IMR-90 (cell line): Measurements from ENCODE around the gene FAM118A. TPM values are rescaled to one million over a fixed set of nuclear protein-coding genes. Genes with fewer than 3 reads are reported as not detected.

ENCODE experiments used
- ATAC-seq: fragments of 200-7000 bp; cut with Tn5 transposase; 2 replicates; pipeline ENCODE4 v1.9.1; 2020; ENCODE audit warnings: low read depth, mild to moderate bottlenecking, moderate library complexity
- BruUV-seq: library from RNA; stranded (reverse); fragments of 400-500 nt; replicated peaks from 2 replicates; lab custom pipeline; 2021; lab: Mats Ljungman, UMichigan
- CTCF ChIA-PET: fragments of 300-600 bp; formaldehyde crosslinking; extraction: SDS; loops from one replicate; lab custom pipeline; 2021; ENCODE audit warnings: antibody characterized with exemption; lab: Yijun Ruan, JAX
- POLR2A ChIA-PET: fragments of 300-600 bp; sonication (Branson Sonifier 250); formaldehyde crosslinking; loops from one replicate; lab custom pipeline; 2022; ENCODE audit warnings: antibody characterized with exemption; ENCODE audit not compliant: unreplicated experiment; lab: Charles Lee
- DNase-seq: peaks from one replicate; pipeline ENCODE4 v3.0.0; 2013
- H2AFZ ChIP-seq: replicated peaks from 2 replicates; pipeline ENCODE3; 2013; ENCODE audit warnings: low read length, mild to moderate bottlenecking; ENCODE audit not compliant: poor library complexity
- H2AK5ac ChIP-seq: 2 replicates; pipeline ENCODE4 v1.6.1; 2013; ENCODE audit warnings: low read depth, low read length, inconsistent platforms
- H2AK9ac ChIP-seq: replicated peaks from 2 replicates; pipeline ENCODE3; 2013; ENCODE audit warnings: mild to moderate bottlenecking, low read depth, low read length, moderate library complexity; ENCODE audit not compliant: poor library complexity
- H2BK120ac ChIP-seq: 2 replicates; pipeline ENCODE4 v1.6.1; 2013; ENCODE audit warnings: low read depth, low read length, inconsistent platforms
- H2BK15ac ChIP-seq: 3 replicates; pipeline ENCODE4 v1.6.1; 2013; ENCODE audit warnings: low read depth, low read length, inconsistent platforms
- H2BK20ac ChIP-seq: 2 replicates; pipeline ENCODE4 v1.6.1; 2013; ENCODE audit warnings: low read depth, mild to moderate bottlenecking, inconsistent platforms, low read length, moderate library complexity
- H2BK5ac ChIP-seq: 2 replicates; pipeline ENCODE4 v1.6.1; 2013; ENCODE audit warnings: mild to moderate bottlenecking, low read depth, low read length, inconsistent platforms; ENCODE audit not compliant: poor library complexity, severe bottlenecking
- H3K14ac ChIP-seq: replicated peaks from 2 replicates; pipeline ENCODE4 v1.6.1; 2013; ENCODE audit warnings: low read depth, low read length, inconsistent platforms
- H3K18ac ChIP-seq: 2 replicates; pipeline ENCODE4 v1.6.1; 2013; ENCODE audit warnings: low read depth, low read length, control low read depth
- H3K23ac ChIP-seq: 2 replicates; pipeline ENCODE4 v1.6.1; 2013; ENCODE audit warnings: low read depth, low read length, inconsistent platforms
- H3K27ac ChIP-seq: 2 replicates; pipeline ENCODE4 v1.5.1; 2013; ENCODE audit warnings: mild to moderate bottlenecking, control low read depth, low read length; ENCODE audit not compliant: insufficient read depth
- H3K27me3 ChIP-seq: 2 replicates; pipeline ENCODE4 v1.6.1; 2013; ENCODE audit warnings: low read length; ENCODE audit not compliant: control insufficient read depth, insufficient read depth
- H3K36me3 ChIP-seq: 2 replicates; pipeline ENCODE4 v1.6.1; 2013; ENCODE audit warnings: low read length, mixed read lengths; ENCODE audit not compliant: control insufficient read depth, insufficient read depth
- H3K4ac ChIP-seq: 2 replicates; pipeline ENCODE4 v1.6.1; 2013; ENCODE audit warnings: low read depth, low read length, inconsistent platforms
- H3K4me1 ChIP-seq: 2 replicates; pipeline ENCODE4 v1.6.1; 2013; ENCODE audit warnings: low read length, mixed read lengths; ENCODE audit not compliant: control insufficient read depth, insufficient read depth
- H3K4me2 ChIP-seq: 2 replicates; pipeline ENCODE4 v1.6.1; 2013; ENCODE audit warnings: low read depth, mild to moderate bottlenecking, control low read depth, low read length, moderate library complexity
- H3K4me3 ChIP-seq: 2 replicates; pipeline ENCODE4 v1.5.1; 2013; ENCODE audit warnings: low read depth, mild to moderate bottlenecking, control low read depth, low read length, moderate library complexity; ENCODE audit not compliant: insufficient read depth
- H3K56ac ChIP-seq: 2 replicates; pipeline ENCODE4 v1.6.1; 2013; ENCODE audit warnings: low read length, inconsistent platforms; ENCODE audit not compliant: insufficient read depth; ENCODE audit errors: extremely low read depth
- H3K79me1 ChIP-seq, 2 experiments: 2 replicates each; pipeline ENCODE4 v1.6.1; 2013; ENCODE audit warnings: low read length in 2 of 2, inconsistent platforms in 1 of 2, low read depth in 1 of 2
- H3K9ac ChIP-seq: 2 replicates; pipeline ENCODE4 v1.6.1; 2013; ENCODE audit warnings: low read depth, low read length, control low read depth
- H3K9me1 ChIP-seq: 2 replicates; pipeline ENCODE4 v1.6.1; 2013; ENCODE audit warnings: low read length, inconsistent platforms; ENCODE audit not compliant: insufficient read depth
- H3K9me3 ChIP-seq: 2 replicates; pipeline ENCODE4 v1.6.1; 2013; ENCODE audit warnings: low read length; ENCODE audit not compliant: control insufficient read depth, insufficient read depth
- H4K20me1 ChIP-seq: 2 replicates; pipeline ENCODE4 v1.6.1; 2013; ENCODE audit warnings: low read length, inconsistent platforms; ENCODE audit not compliant: insufficient read depth
- H4K5ac ChIP-seq: 2 replicates; pipeline ENCODE4 v1.6.1; 2013; ENCODE audit warnings: mild to moderate bottlenecking, low read depth, low read length, control low read depth
- H4K8ac ChIP-seq, 2 experiments: 2 replicates each; pipeline ENCODE4 v1.6.1; 2013; ENCODE audit warnings: low read depth in 2 of 2, low read length in 2 of 2, control low read depth in 1 of 2, inconsistent platforms in 1 of 2
- H4K91ac ChIP-seq: 2 replicates; pipeline ENCODE4 v1.6.1; 2013; ENCODE audit warnings: low read depth, low read length, inconsistent platforms; ENCODE audit not compliant: insufficient read depth
- FOS ChIP-seq: fragments of 150-350 bp; IDR thresholded peaks from 2 replicates; pipeline ENCODE4 v1.6.1; 2016; ENCODE audit warnings: low read depth, low read length
- RAD21 ChIP-seq: IDR thresholded peaks from 2 replicates; pipeline ENCODE4 v1.6.1; 2012; ENCODE audit warnings: low read length, improper control_type of control experiment
- RFX5 ChIP-seq: IDR thresholded peaks from 2 replicates; pipeline ENCODE4 v1.8.0; 2012; ENCODE audit warnings: low read depth, mild to moderate bottlenecking, low read length, moderate library complexity
- WGBS, 2 experiments: methylation state at CpG; one replicate each; pipeline versions ENCODE4 v1.1.5 to v1.1.7; 2013; ENCODE audit warnings: missing lambda C conversion rate in 2 of 2; ENCODE audit not compliant: insufficient read length in 1 of 2; ENCODE audit errors: extremely low coverage in 2 of 2; 5-methylcytosine and 5-hydroxymethylcytosine counted together
- dilution Hi-C: fragments of 300-500 bp; cut with HindIII; formaldehyde crosslinking; loops from one replicate; pipeline ENCODE4 v1.14.3; 2018; ENCODE audit warnings: low sequenced_read_pairs; ENCODE audit not compliant: unreplicated experiment
- in situ Hi-C: fragments of 300-500 bp; cut with MboI; formaldehyde crosslinking; loops from 3 replicates; pipeline ENCODE4 v1.14.3; 2019; ENCODE audit warnings: low sequenced_read_pairs, inconsistent platforms, mixed read lengths
- intact Hi-C: fragments of 100-400 bp; cut with micrococcal nuclease; formaldehyde crosslinking; loops from 2 replicates; pipeline ENCODE4 v1.10.0; 2022
- polyA plus RNA-seq, 3 experiments: library from polyadenylated mRNA; depleted of rRNA; stranded (reverse); fragments of >200 nt; gene quantifications; 2 replicates each; pipeline ENCODE4 v1.2.3, GENCODE V29; 2012; ENCODE audit warnings: low replicate concordance in 1 of 3
- total RNA-seq: library from RNA; depleted of rRNA; stranded (reverse); fragments of >200 nt; gene quantifications from 2 replicates; pipeline ENCODE4 v1.2.3, GENCODE V29; 2012

The FAM118A gene
- total and polyA plus RNA-seq, 2 of the 4 experiments (the other 2 are of a cell fraction), result 20.6 to 95.6 TPM

- DNase-seq (no peak), ATAC-seq (no peak)
- Histone ChIP-seq H3K27ac (no peak overlapping the region), H3K18ac (no peak overlapping the region), H2BK15ac (no peak overlapping the region), H3K4me1 (peaks cover 21% of the 10 kb centered on the region), H2BK120ac (no peak overlapping the region), H4K8ac (peak overlapping the region in 1 of 2 experiments; percentile 57; a peak in 1 of 4 replicates), H4K5ac (no peak overlapping the region), H2BK5ac (no peak overlapping the region), H4K20me1 (peaks cover 19% of the 10 kb centered on the region; the same call in 1 of the 2 replicates), H3K9me3 (no peaks in the 10 kb centered on the region), H3K9me1 (0 out of 2 replicates have a peak, but pooled peaks cover 10% of the 10 kb centered on the region), H2AK9ac (no peak overlapping the region), H3K36me3 (no peaks in the 10 kb centered on the region; the same call in 1 of the 2 replicates), H3K9ac (no peak overlapping the region), H3K14ac (no peak overlapping the region), H3K23ac (0 out of 2 replicates have a peak overlapping the region, but pooled peaks have one; percentile 19), H2AK5ac (peak overlapping the region; percentile 31), H3K27me3 (no peaks in the 10 kb centered on the region), H3K56ac (no peak overlapping the region), H3K4ac (0 out of 2 replicates have a peak overlapping the region, but pooled peaks have one; percentile 16), H2AFZ (no peak overlapping the region), H4K91ac (no peak overlapping the region), H3K4me2 (peak overlapping the region; percentile 43; the same call in 1 of the 2 replicates), H3K4me3 (no peak overlapping the region), H2BK20ac (no peak overlapping the region), H3K79me1 (peaks cover 19 to 80% of the 10 kb centered on the region in 2 experiments)
- ChIA-PET CTCF (no interaction called here), POLR2A (no interaction called here)
- BruUV-seq, result no TSS peak
- no peak for TF ChIP-seq FOS
- no peak for TF ChIP-seq RAD21
- no peak for TF ChIP-seq RFX5
- dilution Hi-C loops (no loop called here), in situ Hi-C loops (no loop called here), intact Hi-C loops (no loop called here)
- no CpG with 5 or more reads among the region's 8 CpGs for WGBS, 2 experiments
Measured at GRCh38 chr22:45314054-45314721, 4.5 kb downstream of the FAM118A start.
